K562 (cell line): Measurements from ENCODE around the gene GPR39. TPM values are rescaled to one million over a fixed set of nuclear protein-coding genes. Genes with fewer than 3 reads are reported as not detected.

Experiments used
- ATAC-seq: fragments of 200-7000 bp; cut with Tn5 transposase; 3 replicates; pipeline ENCODE4 v1.9.1; 2020; ENCODE audit warnings: moderate library complexity
- BruUV-seq: library from RNA; stranded (reverse); fragments of 400-500 nt; replicated peaks from 2 replicates; lab custom pipeline; 2021; lab: Mats Ljungman, UMichigan
- CTCF ChIA-PET: fragments of 300-600 bp; formaldehyde crosslinking; extraction: SDS; loops from one replicate; lab custom pipeline; 2021; ENCODE audit warnings: low intra/inter-chr PET ratio; lab: Yijun Ruan, JAX
- POLR2A ChIA-PET: fragments of 300-600, 350-650 bp; sonication (Branson Sonifier 250); formaldehyde crosslinking; extraction: SDS; loops from one replicate; lab custom pipeline; 2021; ENCODE audit warnings: antibody characterized with exemption, inconsistent platforms; lab: Yijun Ruan, JAX
- DNase-seq, 4 experiments: peaks; one replicate each; pipeline versions ENCODE4 v3.0.0 to v3.0.0-alpha.2; 2011 to 2018; ENCODE audit warnings: low spot score in 3 of 4, mixed read lengths in 3 of 4; ENCODE audit errors: extremely low read depth in 1 of 4
- FAIRE-seq: peaks from 2 replicates; lab custom pipeline; 2011; peaks lifted over from hg19 to GRCh38; lab: Jason Lieb, UNC
- H2AFZ ChIP-seq: 2 replicates; pipeline ENCODE4 v1.6.0; 2011; ENCODE audit warnings: low read depth, low read length, control low read depth, inconsistent platforms
- H3K27ac ChIP-seq: fragments of 200-600 bp; 3 replicates; pipeline ENCODE4 v1.8.0; 2011; ENCODE audit warnings: low read depth, mild to moderate bottlenecking, control low read depth, inconsistent platforms, low read length, moderate library complexity, mixed read lengths; ENCODE audit errors: extremely low read depth
- H3K27me3 ChIP-seq, 2 experiments: fragments of 300-600 bp in 1 of 2; 2 replicates in 1 of 2; 3 replicates in 1 of 2; pipeline versions ENCODE4 v1.6.0 to v1.8.0; 2011; ENCODE audit warnings: inconsistent platforms in 2 of 2, low read length in 2 of 2, mild to moderate bottlenecking in 1 of 2, mixed read lengths in 1 of 2, moderate library complexity in 1 of 2; ENCODE audit not compliant: control insufficient read depth in 2 of 2, insufficient read depth in 2 of 2
- H3K36me3 ChIP-seq: fragments of 300-600 bp; 3 replicates; pipeline ENCODE4 v1.8.0; 2011; ENCODE audit warnings: mild to moderate bottlenecking, low read length, inconsistent platforms; ENCODE audit not compliant: control insufficient read depth, insufficient read depth
- H3K4me1 ChIP-seq, 2 experiments: fragments of 200-600 bp in 1 of 2; replicated peaks in 1 of 2; 2 replicates in 1 of 2; 3 replicates in 1 of 2; pipeline versions ENCODE4 v1.5.1 to v1.8.0; 2011; ENCODE audit warnings: inconsistent platforms in 2 of 2, low read length in 2 of 2, mild to moderate bottlenecking in 1 of 2, mixed read lengths in 1 of 2, moderate library complexity in 1 of 2; ENCODE audit not compliant: control insufficient read depth in 2 of 2, insufficient read depth in 2 of 2
- H3K4me2 ChIP-seq: 2 replicates; pipeline ENCODE4 v1.6.1; 2011; ENCODE audit warnings: low read length, control low read depth, inconsistent platforms, mixed read lengths; ENCODE audit not compliant: insufficient read depth
- H3K4me3 ChIP-seq: fragments of 200-600 bp; sonication (generic), shearing (Covaris generic); 2 replicates; pipeline ENCODE4 v1.5.1; 2016; ENCODE audit warnings: control low read depth, inconsistent platforms
- H3K79me2 ChIP-seq: fragments of 200-600 bp; 3 replicates; pipeline ENCODE4 v1.8.0; 2011; ENCODE audit warnings: low read length, inconsistent platforms; ENCODE audit not compliant: control insufficient read depth, insufficient read depth
- H3K9ac ChIP-seq, 2 experiments: 2 replicates each; pipeline versions ENCODE4 v1.6.0 to v1.6.1; 2011; ENCODE audit warnings: low read depth in 2 of 2, low read length in 2 of 2, control low read depth in 1 of 2, inconsistent platforms in 1 of 2, mild to moderate bottlenecking in 1 of 2, mixed read lengths in 1 of 2; ENCODE audit not compliant: insufficient read depth in 1 of 2
- H3K9me1 ChIP-seq: one replicate; pipeline ENCODE4 v1.6.0; 2011; ENCODE audit warnings: inconsistent platforms, mild to moderate bottlenecking, low read length, moderate library complexity; ENCODE audit not compliant: control insufficient read depth, insufficient read depth
- H3K9me3 ChIP-seq: replicated peaks from 2 replicates; pipeline ENCODE4 v1.5.1; 2011; ENCODE audit warnings: low read depth, low read length, inconsistent platforms; ENCODE audit not compliant: control insufficient read depth, insufficient read depth
- H4K20me1 ChIP-seq: replicated peaks from 2 replicates; pipeline ENCODE4 v1.6.1; 2011; ENCODE audit warnings: low read length, inconsistent platforms, mixed read lengths; ENCODE audit not compliant: control insufficient read depth, insufficient read depth
- BDP1 ChIP-seq: IDR thresholded peaks from 3 replicates; pipeline ENCODE4 v1.6.1; 2011; ENCODE audit not compliant: insufficient read length, insufficient read depth
- BMI1 ChIP-seq: fragments of 150-350 bp; IDR thresholded peaks from 2 replicates; pipeline ENCODE4 v1.6.1; 2014; ENCODE audit warnings: low read length
- CAMTA2 ChIP-seq: fragments of 250-450 bp; sonication (Bioruptor Pico); conservative IDR thresholded peaks from 2 replicates; pipeline ENCODE4 v1.5.1; 2022
- CREBBP ChIP-seq: IDR thresholded peaks from one replicate; pipeline ENCODE4 v1.6.1; 2012; ENCODE audit warnings: low read depth, mild to moderate bottlenecking, control low read depth, inconsistent platforms, low read length
- ETV1 ChIP-seq: fragments of 450-650 bp; conservative IDR thresholded peaks from 2 replicates; pipeline ENCODE4 v1.6.1; 2016; ENCODE audit warnings: missing genetic modification characterization, control low read depth, low read depth, missing compliant biosample characterization
- FOXP4 ChIP-seq: sonication (generic); formaldehyde crosslinking; IDR thresholded peaks from 2 replicates; pipeline ENCODE4 v1.8.0; 2022; ENCODE audit warnings: mild to moderate bottlenecking, missing genetic modification reagents, borderline replicate concordance
- HCFC1 ChIP-seq: IDR thresholded peaks from 2 replicates; pipeline ENCODE4 v1.6.1; 2012; ENCODE audit warnings: low read depth, low read length, improper control_type of control experiment
- HNRNPUL1 ChIP-seq: fragments of 200-400 bp; formaldehyde crosslinking; IDR thresholded peaks from 2 replicates; pipeline ENCODE4 v1.6.1; 2017; ENCODE audit warnings: low read length
- MLX ChIP-seq, 2 experiments: fragments of 450-650 bp in 1 of 2; sonication (generic) in 1 of 2; formaldehyde crosslinking; conservative IDR thresholded peaks; 2 replicates each; pipeline versions ENCODE4 v1.4.0 to v1.8.1; 2020 to 2022; ENCODE audit warnings: mild to moderate bottlenecking in 1 of 2, missing genetic modification reagents in 1 of 2
- PPARD ChIP-seq: fragments of 250-450 bp; sonication (Bioruptor Pico); IDR thresholded peaks from 2 replicates; pipeline ENCODE4 v1.8.0; 2022; ENCODE audit warnings: inconsistent platforms, mild to moderate bottlenecking, moderate library complexity
- RBM25 ChIP-seq: fragments of 200-400 bp; formaldehyde crosslinking; IDR thresholded peaks from 2 replicates; pipeline ENCODE4 v1.6.1; 2018; ENCODE audit warnings: low read length, low read depth, moderate library complexity; ENCODE audit not compliant: severe bottlenecking
- RBM39 ChIP-seq: fragments of 200-400 bp; formaldehyde crosslinking; optimal IDR thresholded peaks from 2 replicates; pipeline ENCODE3; 2018; ENCODE audit warnings: low read depth, low read length
- ZBTB43 ChIP-seq: sonication (generic); formaldehyde crosslinking; IDR thresholded peaks from 2 replicates; pipeline ENCODE4 v1.8.0; 2023; ENCODE audit warnings: mild to moderate bottlenecking, missing genetic modification reagents
- ZNF146 ChIP-seq: IDR thresholded peaks from one replicate; pipeline ENCODE4 v1.6.1; 2018; ENCODE audit warnings: missing compliant biosample characterization; ENCODE audit not compliant: unreplicated experiment
- WGBS: fragments of 100-300 bp; shearing (Covaris generic); methylation state at CpG from one replicate; pipeline ENCODE4 v1.1.6; 2016; ENCODE audit warnings: low coverage, mixed read lengths; ENCODE audit not compliant: insufficient coverage; ENCODE audit errors: missing lambda C conversion rate; 5-methylcytosine and 5-hydroxymethylcytosine counted together
- in situ Hi-C: fragments of 300-500 bp; cut with MboI; formaldehyde crosslinking; loops from 4 replicates; pipeline ENCODE4 v1.15.0; 2018; ENCODE audit warnings: inconsistent platforms, mixed read lengths
- intact Hi-C: fragments of 100-400 bp; cut with micrococcal nuclease; formaldehyde crosslinking; loops from 2 replicates; pipeline ENCODE4 v1.14.2; 2022
- polyA plus RNA-seq, 8 experiments: library from polyadenylated mRNA; depleted of rRNA in 4 of 8; stranded (reverse) in 5 of 8; unstranded in 3 of 8; fragments of >200 nt; fragmentation: Nextera tagmentation in 2 of 8; fragmentation: Illumina TruSeq in 1 of 8; extraction: Ambion mirVana in 2 of 8; extraction: Trizol in 1 of 8; gene quantifications; 2 replicates each; pipeline versions ENCODE4 v1.2.1 to v1.2.3, GENCODE V29; 2011 to 2014; ENCODE audit warnings: inconsistent platforms in 1 of 8, missing spikeins in 1 of 8
- total RNA-seq, 7 experiments: library from RNA; depleted of rRNA in 6 of 7; stranded (reverse); fragments of >200 nt in 6 of 7; fragmentation: Illumina TruSeq in 2 of 7; extraction: Trizol in 2 of 7; gene quantifications; 2 replicates each; pipeline versions ENCODE4 v1.2.1 to v1.2.3, GENCODE V29; 2011 to 2021; ENCODE audit warnings: low replicate concordance in 1 of 7
- TF ChIP-seq, protein P1 (sequence below): fragments of 450-650 bp; IDR thresholded peaks from 2 replicates; pipeline ENCODE4 v1.6.1; 2018; ENCODE audit warnings: mild to moderate bottlenecking, low read depth; ENCODE audit not compliant: partially characterized antibody
- TF ChIP-seq, protein P2 (sequence below), 2 experiments: fragments of 200-800 bp in 1 of 2; sonication (Bioruptor generic) in 1 of 2; sonication (generic) in 1 of 2; formaldehyde crosslinking in 1 of 2; IDR thresholded peaks in 1 of 2; conservative IDR thresholded peaks in 1 of 2; 2 replicates each; pipeline versions ENCODE4 v1.5.0 to v1.6.1; 2016 to 2020; ENCODE audit warnings: missing compliant biosample characterization in 1 of 2, missing genetic modification characterization in 1 of 2, missing genetic modification reagents in 1 of 2

Gene GPR39
- total and polyA plus RNA-seq, 9 of the 15 experiments (the other 6 are each of a cell fraction or from before 2014, with no cell fraction given) = 0.04 TPM; not detected in 8

GRCh38 chr2:132460781-132461180, 44.2 kb downstream of the GPR39 start:
- Histone ChIP-seq H3K27me3 (no peaks in the 10 kb centered on the region), H3K4me3 (no peak overlapping the region), H4K20me1 (no peaks in the 10 kb centered on the region), H3K4me2 (no peak overlapping the region), H3K36me3 (no peaks in the 10 kb centered on the region), H3K9me1 (no peaks in the 10 kb centered on the region), H3K4me1 (no peaks in the 10 kb centered on the region; a peak in 1 of 5 replicates), H3K9me3 (no peaks in the 10 kb centered on the region; the same call in 1 of the 2 replicates), H3K9ac (no peak overlapping the region), H3K79me2 (no peaks in the 10 kb centered on the region), H3K27ac (no peak overlapping the region), H2AFZ (no peak overlapping the region)
- 0% methylated on average over 4 of the region's 4 CpGs for WGBS
- ChIA-PET CTCF (no interaction called here), POLR2A (no interaction called here)
- ATAC-seq (no peak), DNase-seq (no peak), FAIRE-seq (no peak)
- in situ Hi-C loops (no loop called here), intact Hi-C loops (no loop called here)
- BruUV-seq = no TSS peak
- TF ChIP-seq PPARD (CRISPR knock-in tag) (no peak), CREBBP (no peak), CAMTA2 (CRISPR knock-in tag) (no peak), RBM39 (no peak), HNRNPUL1 (no peak), FOXP4 (CRISPR knock-in tag) (no peak), HCFC1 (no peak), BMI1 (no peak), ZNF146 (CRISPR knock-in tag) (no peak), BDP1 (no peak), ETV1 (no peak), MLX (CRISPR knock-in tag; conservative IDR thresholded peaks at IDR 0.05) (no peak), ZBTB43 (CRISPR knock-in tag) (no peak), RBM25 (no peak)
- TF ChIP-seq, protein P1, sequence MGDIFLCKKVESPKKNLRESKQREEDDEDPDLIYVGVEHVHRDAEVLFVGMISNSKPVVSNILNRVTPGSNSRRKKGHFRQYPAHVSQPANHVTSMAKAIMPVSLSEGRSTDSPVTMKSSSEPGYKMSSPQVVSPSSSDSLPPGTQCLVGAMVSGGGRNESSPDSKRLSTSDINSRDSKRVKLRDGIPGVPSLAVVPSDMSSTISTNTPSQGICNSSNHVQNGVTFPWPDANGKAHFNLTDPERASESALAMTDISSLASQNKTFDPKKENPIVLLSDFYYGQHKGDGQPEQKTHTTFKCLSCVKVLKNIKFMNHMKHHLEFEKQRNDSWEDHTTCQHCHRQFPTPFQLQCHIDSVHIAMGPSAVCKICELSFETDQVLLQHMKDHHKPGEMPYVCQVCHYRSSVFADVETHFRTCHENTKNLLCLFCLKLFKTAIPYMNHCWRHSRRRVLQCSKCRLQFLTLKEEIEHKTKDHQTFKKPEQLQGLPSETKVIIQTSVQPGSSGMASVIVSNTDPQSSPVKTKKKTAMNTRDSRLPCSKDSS = no peak
- TF ChIP-seq, protein P2, sequence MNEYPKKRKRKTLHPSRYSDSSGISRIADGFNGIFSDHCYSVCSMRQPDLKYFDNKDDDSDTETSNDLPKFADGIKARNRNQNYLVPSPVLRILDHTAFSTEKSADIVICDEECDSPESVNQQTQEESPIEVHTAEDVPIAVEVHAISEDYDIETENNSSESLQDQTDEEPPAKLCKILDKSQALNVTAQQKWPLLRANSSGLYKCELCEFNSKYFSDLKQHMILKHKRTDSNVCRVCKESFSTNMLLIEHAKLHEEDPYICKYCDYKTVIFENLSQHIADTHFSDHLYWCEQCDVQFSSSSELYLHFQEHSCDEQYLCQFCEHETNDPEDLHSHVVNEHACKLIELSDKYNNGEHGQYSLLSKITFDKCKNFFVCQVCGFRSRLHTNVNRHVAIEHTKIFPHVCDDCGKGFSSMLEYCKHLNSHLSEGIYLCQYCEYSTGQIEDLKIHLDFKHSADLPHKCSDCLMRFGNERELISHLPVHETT (CRISPR knock-in tag; conservative IDR thresholded peaks at IDR 0.05 in 1 of 2, IDR thresholded peaks at IDR 0.05 in 1 of 2) = no peak
